K562 (cell line): Measurements from ENCODE around the gene IGFALS. TPM values are rescaled to one million over a fixed set of nuclear protein-coding genes. Genes with fewer than 3 reads are reported as not detected.

Experiments used
- ARID4B ChIP-seq: sonication (generic); formaldehyde crosslinking; IDR thresholded peaks from 2 replicates; pipeline ENCODE4 v1.8.0; 2022; ENCODE audit warnings: mild to moderate bottlenecking, missing genetic modification reagents
- BRCA1 ChIP-seq, 2 experiments: fragments of 450-650 bp in 1 of 2; sonication (generic) in 1 of 2; formaldehyde crosslinking in 1 of 2; IDR thresholded peaks; 2 replicates each; pipeline versions ENCODE4 v1.5.0 to v1.6.1; 2017 to 2020; ENCODE audit warnings: mild to moderate bottlenecking in 1 of 2, missing genetic modification reagents in 1 of 2
- KAT7 ChIP-seq: sonication (generic); formaldehyde crosslinking; IDR thresholded peaks from 2 replicates; pipeline ENCODE4 v1.8.0; 2022; ENCODE audit warnings: missing genetic modification reagents, mild to moderate bottlenecking, borderline replicate concordance
- MAZ ChIP-seq, 2 experiments: fragments of 450-650 bp in 1 of 2; sonication (generic) in 1 of 2; formaldehyde crosslinking; IDR thresholded peaks in 1 of 2; conservative IDR thresholded peaks in 1 of 2; 2 replicates each; pipeline versions ENCODE4 v1.4.0 to v1.5.0; 2020; ENCODE audit warnings: mild to moderate bottlenecking in 1 of 2, missing genetic modification reagents in 1 of 2
- MECOM ChIP-seq: fragments of 250-450 bp; sonication (Bioruptor Pico); IDR thresholded peaks from 2 replicates; pipeline ENCODE4 v1.8.0; 2022; ENCODE audit warnings: inconsistent platforms
- TCF3 ChIP-seq: sonication (generic); formaldehyde crosslinking; IDR thresholded peaks from 2 replicates; pipeline ENCODE4 v1.4.0; 2020; ENCODE audit warnings: mild to moderate bottlenecking, missing genetic modification reagents
- TFAP4 ChIP-seq: sonication (generic); formaldehyde crosslinking; IDR thresholded peaks from 2 replicates; pipeline ENCODE4 v1.8.0; 2022; ENCODE audit warnings: missing genetic modification reagents, mild to moderate bottlenecking, moderate library complexity, borderline replicate concordance
- TRIM25 ChIP-seq: fragments of 450-650 bp; IDR thresholded peaks from 2 replicates; pipeline ENCODE4 v1.7.0; 2016; ENCODE audit warnings: borderline replicate concordance
- ZNF224 ChIP-seq: sonication (generic); formaldehyde crosslinking; IDR thresholded peaks from 2 replicates; pipeline ENCODE4 v1.8.0; 2022; ENCODE audit warnings: mild to moderate bottlenecking, missing genetic modification reagents
- ZNF280B ChIP-seq: fragments of 250-450 bp; sonication (Bioruptor Pico); IDR thresholded peaks from 2 replicates; pipeline ENCODE4 v1.5.1; 2021; ENCODE audit warnings: mild to moderate bottlenecking
- ZNF511 ChIP-seq: sonication (generic); formaldehyde crosslinking; IDR thresholded peaks from 2 replicates; pipeline ENCODE4 v1.8.0; 2022; ENCODE audit warnings: mild to moderate bottlenecking, missing genetic modification reagents
- ZNF639 ChIP-seq, 2 experiments: fragments of 200-800 bp in 1 of 2; sonication (Bioruptor generic) in 1 of 2; sonication (generic) in 1 of 2; formaldehyde crosslinking in 1 of 2; IDR thresholded peaks in 1 of 2; conservative IDR thresholded peaks in 1 of 2; 2 replicates each; pipeline versions ENCODE4 v1.5.0 to v1.6.1; 2016 to 2020; ENCODE audit warnings: missing compliant biosample characterization in 1 of 2, missing genetic modification characterization in 1 of 2, missing genetic modification reagents in 1 of 2
- polyA plus RNA-seq, 8 experiments: library from polyadenylated mRNA; depleted of rRNA in 4 of 8; stranded (reverse) in 5 of 8; unstranded in 3 of 8; fragments of >200 nt; fragmentation: Nextera tagmentation in 2 of 8; fragmentation: Illumina TruSeq in 1 of 8; extraction: Ambion mirVana in 2 of 8; extraction: Trizol in 1 of 8; gene quantifications; 2 replicates each; pipeline versions ENCODE4 v1.2.1 to v1.2.3, GENCODE V29; 2011 to 2014; ENCODE audit warnings: inconsistent platforms in 1 of 8, missing spikeins in 1 of 8
- total RNA-seq, 7 experiments: library from RNA; depleted of rRNA in 6 of 7; stranded (reverse); fragments of >200 nt in 6 of 7; fragmentation: Illumina TruSeq in 2 of 7; extraction: Trizol in 2 of 7; gene quantifications; 2 replicates each; pipeline versions ENCODE4 v1.2.1 to v1.2.3, GENCODE V29; 2011 to 2021; ENCODE audit warnings: low replicate concordance in 1 of 7

IGFALS gene
- total and polyA plus RNA-seq, 9 of the 15 experiments (the other 6 are each of a cell fraction or from before 2014, with no cell fraction given): not detected

GRCh38 chr16:1771864-1772361 lies 21.6 kb downstream of the IGFALS start (continued):
- TF ChIP-seq ZNF280B (CRISPR knock-in tag) (no peak), ARID4B (0 out of 2 replicates have a peak, but pooled peaks have one; percentile 12), MAZ (CRISPR knock-in tag; conservative IDR thresholded peaks at IDR 0.05 in 1 of 2, IDR thresholded peaks at IDR 0.05 in 1 of 2) (peak in 1 of 2 experiments; percentile 36; a peak in 2 of 4 replicates), MECOM (CRISPR knock-in tag) (no peak), KAT7 (0 out of 2 replicates have a peak, but pooled peaks have one; percentile 17), BRCA1 (IDR thresholded peaks at IDR 0.05) (no peak), BRCA1 (CRISPR knock-in tag; IDR thresholded peaks at IDR 0.05) (0 out of 2 replicates have a peak, but pooled peaks have one; percentile 22), TCF3 (CRISPR knock-in tag) (no peak), ZNF639 (CRISPR knock-in tag; conservative IDR thresholded peaks at IDR 0.05 in 1 of 2, IDR thresholded peaks at IDR 0.05 in 1 of 2) (peak in 1 of 2 experiments; percentile 56; a peak in 1 of 4 replicates), TFAP4 (peak; percentile 44), TRIM25 (no peak), ZNF511 (CRISPR knock-in tag) (peak; percentile 51; the same call in 1 of the 2 replicates), ZNF224 (CRISPR knock-in tag) (0 out of 2 replicates have a peak, but pooled peaks have one; percentile 52)
